Measurements from ENCODE around the gene C17orf107. TPM values are rescaled to one million over a fixed set of nuclear protein-coding genes. Genes with fewer than 3 reads are reported as not detected.
A peak's percentile ranks its signal among the peaks of the same experiment; 100 is the strongest.

Gene C17orf107
- total and polyA plus RNA-seq, 2 of the 13 experiments (the other 11 are each of a cell fraction or from before 2014, with no cell fraction given), result 0.20 to 0.59 TPM

DNA sequence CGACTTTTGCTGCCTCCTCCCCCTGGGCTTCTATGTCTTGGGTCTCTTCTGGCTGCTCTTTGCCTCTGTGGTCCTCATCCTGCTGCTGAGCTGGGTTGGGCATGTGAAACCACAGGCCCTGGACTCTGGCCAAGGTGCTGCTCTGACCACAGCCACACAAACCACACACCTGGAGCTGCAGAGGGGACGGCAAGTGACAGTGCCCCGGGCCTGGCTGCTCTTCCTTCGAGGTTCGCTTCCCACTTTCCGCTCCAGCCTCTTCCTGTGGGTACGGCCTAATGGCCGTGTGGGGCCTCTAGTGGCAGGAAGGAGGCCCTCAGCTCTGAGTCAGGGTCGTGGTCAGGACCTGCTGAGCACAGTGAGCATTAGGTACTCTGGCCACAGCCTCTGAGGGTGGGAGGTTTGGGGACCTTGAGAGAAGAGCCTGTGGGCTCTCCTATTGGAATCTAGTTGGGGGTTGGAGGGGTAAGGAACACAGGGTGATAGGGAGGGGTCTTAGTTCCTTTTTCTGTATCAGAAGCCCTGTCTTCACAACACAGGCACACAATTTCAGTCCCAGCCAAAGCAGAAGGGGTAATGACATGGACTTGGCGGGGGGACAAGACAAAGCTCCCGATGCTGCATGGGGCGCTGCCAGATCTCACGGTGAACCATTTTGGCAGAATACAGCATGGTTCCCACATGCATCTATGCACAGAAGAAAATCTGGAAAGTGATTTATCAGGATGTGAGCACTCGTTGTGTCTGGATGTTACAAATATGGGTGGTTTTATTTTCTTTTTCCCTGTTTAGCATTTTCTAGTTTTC lies 35.0 kb downstream of the C17orf107 start (continued):
- TF ChIP-seq, protein P1, sequence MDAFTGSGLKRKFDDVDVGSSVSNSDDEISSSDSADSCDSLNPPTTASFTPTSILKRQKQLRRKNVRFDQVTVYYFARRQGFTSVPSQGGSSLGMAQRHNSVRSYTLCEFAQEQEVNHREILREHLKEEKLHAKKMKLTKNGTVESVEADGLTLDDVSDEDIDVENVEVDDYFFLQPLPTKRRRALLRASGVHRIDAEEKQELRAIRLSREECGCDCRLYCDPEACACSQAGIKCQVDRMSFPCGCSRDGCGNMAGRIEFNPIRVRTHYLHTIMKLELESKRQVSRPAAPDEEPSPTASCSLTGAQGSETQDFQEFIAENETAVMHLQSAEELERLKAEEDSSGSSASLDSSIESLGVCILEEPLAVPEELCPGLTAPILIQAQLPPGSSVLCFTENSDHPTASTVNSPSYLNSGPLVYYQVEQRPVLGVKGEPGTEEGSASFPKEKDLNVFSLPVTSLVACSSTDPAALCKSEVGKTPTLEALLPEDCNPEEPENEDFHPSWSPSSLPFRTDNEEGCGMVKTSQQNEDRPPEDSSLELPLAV (CRISPR knock-in tag; conservative IDR thresholded peaks at IDR 0.05; ENCODE audit: low read depth), result no peak
- peak; percentile 75; the same call in 1 of the 2 replicates for TF ChIP-seq ZNF891 (CRISPR knock-in tag; IDR thresholded peaks at IDR 0.05)
- no peak for TF ChIP-seq TRIM22 (IDR thresholded peaks at IDR 0.05)
- TF ChIP-seq ZNF724P (CRISPR knock-in tag; IDR thresholded peaks at IDR 0.05; ENCODE audit: borderline replicate concordance), result no peak
- no peak for TF ChIP-seq LBX2 (CRISPR knock-in tag; IDR thresholded peaks at IDR 0.05; ENCODE audit: borderline replicate concordance)
- TF ChIP-seq ZMAT3 (CRISPR knock-in tag; conservative IDR thresholded peaks at IDR 0.05), result no peak
- TF ChIP-seq AHR (CRISPR knock-in tag; IDR thresholded peaks at IDR 0.05), result no peak
- TF ChIP-seq NFYB (CRISPR knock-in tag; IDR thresholded peaks at IDR 0.05), result no peak
- no peak for TF ChIP-seq LRRFIP1 (CRISPR knock-in tag; conservative IDR thresholded peaks at IDR 0.05)
- no peak for TF ChIP-seq NAIF1 (CRISPR knock-in tag; IDR thresholded peaks at IDR 0.05; ENCODE audit: borderline replicate concordance)
- TF ChIP-seq MYNN (CRISPR knock-in tag; IDR thresholded peaks at IDR 0.05; ENCODE audit: low read depth), result no peak
- no peak for TF ChIP-seq FOXK1 (CRISPR knock-in tag; IDR thresholded peaks at IDR 0.05; ENCODE audit: borderline replicate concordance, low read depth)
- TF ChIP-seq, protein P2, sequence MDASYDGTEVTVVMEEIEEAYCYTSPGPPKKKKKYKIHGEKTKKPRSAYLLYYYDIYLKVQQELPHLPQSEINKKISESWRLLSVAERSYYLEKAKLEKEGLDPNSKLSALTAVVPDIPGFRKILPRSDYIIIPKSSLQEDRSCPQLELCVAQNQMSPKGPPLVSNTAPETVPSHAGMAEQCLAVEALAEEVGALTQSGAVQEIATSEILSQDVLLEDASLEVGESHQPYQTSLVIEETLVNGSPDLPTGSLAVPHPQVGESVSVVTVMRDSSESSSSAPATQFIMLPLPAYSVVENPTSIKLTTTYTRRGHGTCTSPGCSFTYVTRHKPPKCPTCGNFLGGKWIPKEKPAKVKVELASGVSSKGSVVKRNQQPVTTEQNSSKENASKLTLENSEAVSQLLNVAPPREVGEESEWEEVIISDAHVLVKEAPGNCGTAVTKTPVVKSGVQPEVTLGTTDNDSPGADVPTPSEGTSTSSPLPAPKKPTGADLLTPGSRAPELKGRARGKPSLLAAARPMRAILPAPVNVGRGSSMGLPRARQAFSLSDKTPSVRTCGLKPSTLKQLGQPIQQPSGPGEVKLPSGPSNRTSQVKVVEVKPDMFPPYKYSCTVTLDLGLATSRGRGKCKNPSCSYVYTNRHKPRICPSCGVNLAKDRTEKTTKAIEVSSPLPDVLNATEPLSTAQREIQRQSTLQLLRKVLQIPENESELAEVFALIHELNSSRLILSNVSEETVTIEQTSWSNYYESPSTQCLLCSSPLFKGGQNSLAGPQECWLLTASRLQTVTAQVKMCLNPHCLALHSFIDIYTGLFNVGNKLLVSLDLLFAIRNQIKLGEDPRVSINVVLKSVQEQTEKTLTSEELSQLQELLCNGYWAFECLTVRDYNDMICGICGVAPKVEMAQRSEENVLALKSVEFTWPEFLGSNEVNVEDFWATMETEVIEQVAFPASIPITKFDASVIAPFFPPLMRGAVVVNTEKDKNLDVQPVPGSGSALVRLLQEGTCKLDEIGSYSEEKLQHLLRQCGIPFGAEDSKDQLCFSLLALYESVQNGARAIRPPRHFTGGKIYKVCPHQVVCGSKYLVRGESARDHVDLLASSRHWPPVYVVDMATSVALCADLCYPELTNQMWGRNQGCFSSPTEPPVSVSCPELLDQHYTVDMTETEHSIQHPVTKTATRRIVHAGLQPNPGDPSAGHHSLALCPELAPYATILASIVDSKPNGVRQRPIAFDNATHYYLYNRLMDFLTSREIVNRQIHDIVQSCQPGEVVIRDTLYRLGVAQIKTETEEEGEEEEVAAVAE (CRISPR knock-in tag; IDR thresholded peaks at IDR 0.05; ENCODE audit: borderline replicate concordance), result no peak
- TF ChIP-seq ZNF564 (CRISPR knock-in tag; IDR thresholded peaks at IDR 0.05), result no peak
- TF ChIP-seq ZNF850 (CRISPR knock-in tag; conservative IDR thresholded peaks at IDR 0.05), result no peak

All from HepG2 (cell line).